ENCODE measurements around the gene PCSK1.

DNA sequence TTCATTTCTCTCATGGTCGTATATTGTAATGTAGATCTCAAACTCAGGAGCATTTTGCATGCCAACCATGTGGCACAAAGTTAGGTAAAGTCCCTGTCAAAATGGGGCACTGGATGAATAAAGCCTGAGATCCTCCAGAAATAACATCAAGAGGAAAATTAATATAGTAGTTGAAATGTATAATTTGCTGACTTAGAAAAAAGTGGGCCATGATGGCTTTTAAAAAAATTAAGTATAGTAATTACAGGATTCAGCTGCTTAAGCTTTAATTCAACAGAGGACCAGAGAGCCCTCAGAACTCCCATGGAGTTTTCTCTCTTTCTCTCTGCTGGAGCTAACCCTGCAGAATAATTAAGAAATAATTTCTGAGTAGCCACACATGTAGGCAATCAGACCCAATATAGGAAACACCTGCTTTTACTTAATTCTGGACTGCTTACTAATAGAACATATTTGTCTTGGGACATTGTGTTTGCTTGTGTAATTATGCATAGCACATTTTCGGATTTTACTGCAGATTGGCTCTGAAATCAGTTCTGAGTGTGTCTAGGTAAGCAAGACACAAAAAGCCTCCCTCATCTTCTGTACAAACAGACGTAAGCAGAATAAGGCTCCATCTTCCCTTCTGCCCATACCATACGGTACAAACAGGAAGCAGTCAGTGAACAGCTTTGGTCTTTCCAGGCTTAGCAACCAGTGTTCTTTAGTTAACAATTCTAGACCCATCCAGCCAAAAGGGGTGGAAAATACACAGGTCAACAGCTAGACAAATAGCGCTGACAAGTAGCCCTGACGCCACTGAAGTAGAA lies 26.5 kb upstream of the PCSK1 start:
- TF ChIP-seq TAF1 (IDR thresholded peaks at IDR 0.05; ENCODE audit: borderline replicate concordance, low read depth, low read length), result no peak
- no peak for TF ChIP-seq MXI1 (IDR thresholded peaks at IDR 0.05; ENCODE audit: low read depth, low read length)
- TF ChIP-seq, protein P1, sequence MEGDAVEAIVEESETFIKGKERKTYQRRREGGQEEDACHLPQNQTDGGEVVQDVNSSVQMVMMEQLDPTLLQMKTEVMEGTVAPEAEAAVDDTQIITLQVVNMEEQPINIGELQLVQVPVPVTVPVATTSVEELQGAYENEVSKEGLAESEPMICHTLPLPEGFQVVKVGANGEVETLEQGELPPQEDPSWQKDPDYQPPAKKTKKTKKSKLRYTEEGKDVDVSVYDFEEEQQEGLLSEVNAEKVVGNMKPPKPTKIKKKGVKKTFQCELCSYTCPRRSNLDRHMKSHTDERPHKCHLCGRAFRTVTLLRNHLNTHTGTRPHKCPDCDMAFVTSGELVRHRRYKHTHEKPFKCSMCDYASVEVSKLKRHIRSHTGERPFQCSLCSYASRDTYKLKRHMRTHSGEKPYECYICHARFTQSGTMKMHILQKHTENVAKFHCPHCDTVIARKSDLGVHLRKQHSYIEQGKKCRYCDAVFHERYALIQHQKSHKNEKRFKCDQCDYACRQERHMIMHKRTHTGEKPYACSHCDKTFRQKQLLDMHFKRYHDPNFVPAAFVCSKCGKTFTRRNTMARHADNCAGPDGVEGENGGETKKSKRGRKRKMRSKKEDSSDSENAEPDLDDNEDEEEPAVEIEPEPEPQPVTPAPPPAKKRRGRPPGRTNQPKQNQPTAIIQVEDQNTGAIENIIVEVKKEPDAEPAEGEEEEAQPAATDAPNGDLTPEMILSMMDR (IDR thresholded peaks at IDR 0.05), result no peak
- TF ChIP-seq POLR2AphosphoS5 (IDR thresholded peaks at IDR 0.05; ENCODE audit: low read depth, low read length), result no peak
- TF ChIP-seq EZH2phosphoT487 (IDR thresholded peaks at IDR 0.05; ENCODE audit: borderline replicate concordance, low read depth), result no peak
- TF ChIP-seq, protein P2, sequence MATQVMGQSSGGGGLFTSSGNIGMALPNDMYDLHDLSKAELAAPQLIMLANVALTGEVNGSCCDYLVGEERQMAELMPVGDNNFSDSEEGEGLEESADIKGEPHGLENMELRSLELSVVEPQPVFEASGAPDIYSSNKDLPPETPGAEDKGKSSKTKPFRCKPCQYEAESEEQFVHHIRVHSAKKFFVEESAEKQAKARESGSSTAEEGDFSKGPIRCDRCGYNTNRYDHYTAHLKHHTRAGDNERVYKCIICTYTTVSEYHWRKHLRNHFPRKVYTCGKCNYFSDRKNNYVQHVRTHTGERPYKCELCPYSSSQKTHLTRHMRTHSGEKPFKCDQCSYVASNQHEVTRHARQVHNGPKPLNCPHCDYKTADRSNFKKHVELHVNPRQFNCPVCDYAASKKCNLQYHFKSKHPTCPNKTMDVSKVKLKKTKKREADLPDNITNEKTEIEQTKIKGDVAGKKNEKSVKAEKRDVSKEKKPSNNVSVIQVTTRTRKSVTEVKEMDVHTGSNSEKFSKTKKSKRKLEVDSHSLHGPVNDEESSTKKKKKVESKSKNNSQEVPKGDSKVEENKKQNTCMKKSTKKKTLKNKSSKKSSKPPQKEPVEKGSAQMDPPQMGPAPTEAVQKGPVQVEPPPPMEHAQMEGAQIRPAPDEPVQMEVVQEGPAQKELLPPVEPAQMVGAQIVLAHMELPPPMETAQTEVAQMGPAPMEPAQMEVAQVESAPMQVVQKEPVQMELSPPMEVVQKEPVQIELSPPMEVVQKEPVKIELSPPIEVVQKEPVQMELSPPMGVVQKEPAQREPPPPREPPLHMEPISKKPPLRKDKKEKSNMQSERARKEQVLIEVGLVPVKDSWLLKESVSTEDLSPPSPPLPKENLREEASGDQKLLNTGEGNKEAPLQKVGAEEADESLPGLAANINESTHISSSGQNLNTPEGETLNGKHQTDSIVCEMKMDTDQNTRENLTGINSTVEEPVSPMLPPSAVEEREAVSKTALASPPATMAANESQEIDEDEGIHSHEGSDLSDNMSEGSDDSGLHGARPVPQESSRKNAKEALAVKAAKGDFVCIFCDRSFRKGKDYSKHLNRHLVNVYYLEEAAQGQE (IDR thresholded peaks at IDR 0.05; ENCODE audit: low read depth, low read length), result no peak
- no peak for TF ChIP-seq EP300 (IDR thresholded peaks at IDR 0.05; ENCODE audit: borderline replicate concordance in 1 of 2, low read depth in 1 of 2, low read length in 1 of 2)
- TF ChIP-seq RAD21 (IDR thresholded peaks at IDR 0.05; ENCODE audit: low read length), result no peak
- TF ChIP-seq, protein P3, sequence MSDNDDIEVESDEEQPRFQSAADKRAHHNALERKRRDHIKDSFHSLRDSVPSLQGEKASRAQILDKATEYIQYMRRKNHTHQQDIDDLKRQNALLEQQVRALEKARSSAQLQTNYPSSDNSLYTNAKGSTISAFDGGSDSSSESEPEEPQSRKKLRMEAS (IDR thresholded peaks at IDR 0.05; ENCODE audit: low read depth), result no peak
- TF ChIP-seq, protein P4, sequence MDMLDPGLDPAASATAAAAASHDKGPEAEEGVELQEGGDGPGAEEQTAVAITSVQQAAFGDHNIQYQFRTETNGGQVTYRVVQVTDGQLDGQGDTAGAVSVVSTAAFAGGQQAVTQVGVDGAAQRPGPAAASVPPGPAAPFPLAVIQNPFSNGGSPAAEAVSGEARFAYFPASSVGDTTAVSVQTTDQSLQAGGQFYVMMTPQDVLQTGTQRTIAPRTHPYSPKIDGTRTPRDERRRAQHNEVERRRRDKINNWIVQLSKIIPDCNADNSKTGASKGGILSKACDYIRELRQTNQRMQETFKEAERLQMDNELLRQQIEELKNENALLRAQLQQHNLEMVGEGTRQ (IDR thresholded peaks at IDR 0.05; ENCODE audit: borderline replicate concordance, low read depth, low read length), result no peak
- TF ChIP-seq, protein P5, sequence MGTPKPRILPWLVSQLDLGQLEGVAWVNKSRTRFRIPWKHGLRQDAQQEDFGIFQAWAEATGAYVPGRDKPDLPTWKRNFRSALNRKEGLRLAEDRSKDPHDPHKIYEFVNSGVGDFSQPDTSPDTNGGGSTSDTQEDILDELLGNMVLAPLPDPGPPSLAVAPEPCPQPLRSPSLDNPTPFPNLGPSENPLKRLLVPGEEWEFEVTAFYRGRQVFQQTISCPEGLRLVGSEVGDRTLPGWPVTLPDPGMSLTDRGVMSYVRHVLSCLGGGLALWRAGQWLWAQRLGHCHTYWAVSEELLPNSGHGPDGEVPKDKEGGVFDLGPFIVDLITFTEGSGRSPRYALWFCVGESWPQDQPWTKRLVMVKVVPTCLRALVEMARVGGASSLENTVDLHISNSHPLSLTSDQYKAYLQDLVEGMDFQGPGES (IDR thresholded peaks at IDR 0.05; ENCODE audit: low read depth, low read length), result no peak
